HPDE6-E6E7 (cell line): ENCODE data around the gene ACTN4.

ENCODE experiments used
- DNase-seq: peaks from one replicate; pipeline ENCODE4 v3.0.0; 2011; ENCODE audit warnings: missing footprints; ENCODE audit errors: extremely low spot score

Gene ACTN4

GRCh38 chr19:38678217-38678890 lies 30.9 kb downstream of the ACTN4 start:
- no peak for DNase-seq

GRCh38 chr19:38678891-38679494 lies 31.5 kb downstream of the ACTN4 start:
- no peak for DNase-seq

GRCh38 chr19:38679839-38680238 lies 32.4 kb downstream of the ACTN4 start:
- no peak for DNase-seq

GRCh38 chr19:38682195-38682867 lies 34.9 kb downstream of the ACTN4 start:
- no peak for DNase-seq

- no peak for DNase-seq
Measured at GRCh38 chr19:38682872-38683392, 35.5 kb downstream of the ACTN4 start.

- DNase-seq = peak; percentile 91
Measured at GRCh38 chr19:38683393-38684077, 36.1 kb downstream of the ACTN4 start.

GRCh38 chr19:38684078-38684861 lies 36.8 kb downstream of the ACTN4 start:
- peak; percentile 95 for DNase-seq

GRCh38 chr19:38684862-38685665 lies 37.6 kb downstream of the ACTN4 start:
- DNase-seq = no peak

GRCh38 chr19:38685666-38686529 lies 38.4 kb downstream of the ACTN4 start:
- no peak for DNase-seq

- no peak for DNase-seq
Measured at GRCh38 chr19:38686530-38686888, 39.1 kb downstream of the ACTN4 start.

GRCh38 chr19:38687837-38688378 lies 40.5 kb downstream of the ACTN4 start:
- no peak for DNase-seq

- DNase-seq = no peak
Measured at GRCh38 chr19:38690146-38690545, 42.7 kb downstream of the ACTN4 start.

- no peak for DNase-seq
Measured at GRCh38 chr19:38690832-38691231, 43.4 kb downstream of the ACTN4 start.

- no peak for DNase-seq
Measured at GRCh38 chr19:38691938-38692457, 44.5 kb downstream of the ACTN4 start.

- no peak for DNase-seq
Measured at GRCh38 chr19:38692458-38693379, 45.3 kb downstream of the ACTN4 start.

- peak; percentile 49 for DNase-seq
Measured at GRCh38 chr19:38693380-38694223, 46.2 kb downstream of the ACTN4 start.

- no peak for DNase-seq
Measured at GRCh38 chr19:38695317-38695683, 47.9 kb downstream of the ACTN4 start.
